ENCODE data around the gene ROBO2. TPM values are rescaled to one million over a fixed set of nuclear protein-coding genes. Genes with fewer than 3 reads are reported as not detected.
A peak's percentile ranks its signal among the peaks of the same experiment; 100 is the strongest.

ROBO2 gene
- total RNA-seq, 1 donor from 2014 or later = 11.0 TPM

DNA sequence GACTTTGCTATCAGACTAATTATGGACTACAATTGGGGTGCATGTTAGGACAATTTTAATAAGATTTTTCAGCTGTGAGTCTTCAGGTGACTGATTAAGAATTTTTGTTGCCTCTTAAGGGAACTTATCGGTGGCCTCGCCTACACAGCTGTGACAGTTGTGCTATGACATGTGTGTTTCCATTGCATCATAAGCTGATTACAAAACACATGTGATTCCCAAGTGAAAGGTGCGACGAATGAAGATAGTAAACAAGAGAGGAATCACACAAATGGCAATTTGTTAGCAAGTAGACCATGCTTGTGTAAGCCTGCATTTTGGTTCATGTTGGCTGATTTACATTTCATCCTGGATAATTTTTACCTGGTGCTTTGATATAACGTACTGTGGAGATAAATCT is 8.3 kb downstream of the ROBO2 start:
- TF ChIP-seq, protein P1, sequence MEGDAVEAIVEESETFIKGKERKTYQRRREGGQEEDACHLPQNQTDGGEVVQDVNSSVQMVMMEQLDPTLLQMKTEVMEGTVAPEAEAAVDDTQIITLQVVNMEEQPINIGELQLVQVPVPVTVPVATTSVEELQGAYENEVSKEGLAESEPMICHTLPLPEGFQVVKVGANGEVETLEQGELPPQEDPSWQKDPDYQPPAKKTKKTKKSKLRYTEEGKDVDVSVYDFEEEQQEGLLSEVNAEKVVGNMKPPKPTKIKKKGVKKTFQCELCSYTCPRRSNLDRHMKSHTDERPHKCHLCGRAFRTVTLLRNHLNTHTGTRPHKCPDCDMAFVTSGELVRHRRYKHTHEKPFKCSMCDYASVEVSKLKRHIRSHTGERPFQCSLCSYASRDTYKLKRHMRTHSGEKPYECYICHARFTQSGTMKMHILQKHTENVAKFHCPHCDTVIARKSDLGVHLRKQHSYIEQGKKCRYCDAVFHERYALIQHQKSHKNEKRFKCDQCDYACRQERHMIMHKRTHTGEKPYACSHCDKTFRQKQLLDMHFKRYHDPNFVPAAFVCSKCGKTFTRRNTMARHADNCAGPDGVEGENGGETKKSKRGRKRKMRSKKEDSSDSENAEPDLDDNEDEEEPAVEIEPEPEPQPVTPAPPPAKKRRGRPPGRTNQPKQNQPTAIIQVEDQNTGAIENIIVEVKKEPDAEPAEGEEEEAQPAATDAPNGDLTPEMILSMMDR (IDR thresholded peaks at IDR 0.05) = no peak
- no peak for TF ChIP-seq POLR2A (IDR thresholded peaks at IDR 0.05)
- no peak for TF ChIP-seq POLR2AphosphoS5 (IDR thresholded peaks at IDR 0.05; ENCODE audit: insufficient read depth in 1 of 2, low read depth in 1 of 2)
- Histone ChIP-seq H3K9me3 (no peaks in the 10 kb centered on the region), H3K27ac (no peak overlapping the region), H3K36me3 (no peaks in the 10 kb centered on the region), H3K27me3 (no peaks in the 10 kb centered on the region), H3K4me3 (no peak overlapping the region), H3K4me1 (no peaks in the 10 kb centered on the region)
- intact Hi-C loops (cut with DNase I) = loop anchor here (10.0 kb wide), 1 partner anchor 207 kb away; no protein-coding TSS in a partner anchor
- no peak for DNase-seq (ENCODE audit: extremely low spot score in 2 of 2)

DNA sequence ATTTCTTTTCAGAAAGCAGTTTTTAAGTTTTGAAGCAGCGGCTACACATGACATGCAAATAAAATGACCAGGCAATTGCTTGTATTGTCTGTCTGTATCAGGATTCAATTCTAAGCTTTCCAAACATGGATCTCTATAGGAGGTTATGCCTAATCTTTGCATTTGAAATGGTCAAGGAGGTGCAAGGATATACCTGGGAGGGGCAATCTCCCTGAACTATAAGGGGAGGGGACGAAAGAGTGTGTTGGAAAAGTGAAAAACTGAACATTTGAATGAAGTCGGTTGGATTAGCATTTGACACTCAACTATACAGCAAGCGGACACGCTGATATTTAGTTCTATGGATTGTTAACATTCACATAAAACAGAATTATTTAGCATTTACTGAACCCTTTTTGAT is 11.7 kb downstream of the ROBO2 start:
- peaks cover 8% of the 10 kb centered on the region for H3K4me1 ChIP-seq
- intact Hi-C loops (cut with DNase I) = no loop called here

DNA sequence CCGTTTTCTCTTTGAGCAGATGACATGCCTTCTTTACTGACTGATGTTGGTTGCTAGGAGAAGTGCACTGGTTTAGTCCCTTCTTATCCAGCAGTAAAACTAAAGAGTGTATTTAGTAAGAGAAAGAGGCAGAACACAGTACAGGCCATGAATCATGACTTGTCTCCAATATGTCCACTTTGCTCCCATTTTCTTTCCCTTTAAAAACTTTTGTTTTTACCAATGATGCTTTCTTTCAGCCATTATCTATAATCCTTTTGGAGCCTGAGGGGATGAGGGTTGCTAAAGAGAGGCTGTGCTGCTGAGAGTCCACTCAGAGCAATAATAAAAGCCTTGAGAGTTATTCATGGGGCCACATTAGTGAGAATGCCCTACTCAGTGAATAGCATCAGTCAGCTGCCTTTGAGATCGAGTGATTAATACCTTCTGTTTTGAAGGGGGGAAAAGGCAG is 12.2 kb downstream of the ROBO2 start:
- intact Hi-C loops (cut with DNase I) = no loop called here
- H3K27me3 ChIP-seq = no peaks in the 10 kb centered on the region
- DNase-seq (ENCODE audit: extremely low spot score in 2 of 2) = no peak
- H3K27ac ChIP-seq = no peak overlapping the region
- H3K4me1 ChIP-seq = peaks cover 8% of the 10 kb centered on the region
- TF ChIP-seq, protein P1 (IDR thresholded peaks at IDR 0.05) = no peak
- TF ChIP-seq POLR2A (IDR thresholded peaks at IDR 0.05) (no peak), POLR2AphosphoS5 (IDR thresholded peaks at IDR 0.05; ENCODE audit: insufficient read depth in 1 of 2, low read depth in 1 of 2) (no peak)
- no peak overlapping the region for H3K4me3 ChIP-seq
- H3K9me3 ChIP-seq = no peaks in the 10 kb centered on the region
- H3K36me3 ChIP-seq = no peaks in the 10 kb centered on the region

More for the DNA sequence above, 11.7 kb downstream of the ROBO2 start:
- Histone ChIP-seq H3K27me3 (no peaks in the 10 kb centered on the region), H3K36me3 (no peaks in the 10 kb centered on the region), H3K9me3 (no peaks in the 10 kb centered on the region), H3K4me3 (no peak overlapping the region), H3K27ac (no peak overlapping the region)
- TF ChIP-seq POLR2AphosphoS5 (IDR thresholded peaks at IDR 0.05; ENCODE audit: insufficient read depth in 1 of 2, low read depth in 1 of 2) (no peak), POLR2A (IDR thresholded peaks at IDR 0.05) (no peak)
- TF ChIP-seq, protein P1 (IDR thresholded peaks at IDR 0.05) = no peak
- DNase-seq (ENCODE audit: extremely low spot score in 2 of 2) = no peak

DNA sequence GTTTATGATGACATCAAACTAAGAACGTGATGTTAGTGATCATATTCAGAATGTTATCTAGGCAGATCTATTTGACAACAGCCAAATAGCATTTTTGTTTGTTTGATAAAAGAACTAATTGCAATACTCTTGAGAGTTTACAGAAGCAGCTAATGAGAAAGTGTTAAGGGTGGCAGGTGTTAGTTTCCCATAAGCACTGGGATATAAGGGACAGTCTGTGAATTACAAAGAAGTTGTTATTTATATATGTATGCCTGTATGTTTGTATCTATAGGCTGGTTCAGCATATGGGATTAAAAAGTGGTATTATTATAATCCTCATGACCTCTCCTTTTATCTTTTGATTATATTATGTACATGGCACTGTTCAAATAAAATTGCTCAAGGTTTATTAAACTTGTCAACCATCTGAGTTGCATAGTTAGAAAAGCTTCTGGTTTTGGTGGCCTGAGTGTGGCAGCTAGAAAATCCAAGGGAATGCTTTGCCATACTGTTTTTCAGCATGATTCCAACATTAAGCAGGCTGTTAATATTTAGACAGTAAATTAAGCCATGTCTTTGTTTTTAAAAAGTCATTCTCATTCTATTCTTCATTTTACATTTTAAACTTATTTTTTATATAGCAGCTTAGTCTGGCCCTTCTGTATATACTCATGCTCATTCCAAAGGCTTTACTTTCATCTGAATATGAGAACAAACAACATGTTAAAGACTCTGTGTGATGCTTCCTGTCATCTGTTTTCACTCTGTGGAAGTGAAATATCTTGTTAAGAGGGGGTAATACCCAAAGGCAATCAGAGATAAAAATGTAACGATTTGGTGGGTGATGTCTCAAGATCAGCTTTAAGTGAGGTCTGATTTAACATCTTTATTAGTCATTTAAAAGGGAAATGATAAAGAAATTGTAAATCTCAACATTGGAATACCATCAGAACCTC is 13.1 kb downstream of the ROBO2 start:
- H3K27me3 ChIP-seq = no peaks in the 10 kb centered on the region
- no peak overlapping the region for H3K27ac ChIP-seq
- no peaks in the 10 kb centered on the region for H3K36me3 ChIP-seq
- H3K4me3 ChIP-seq = no peak overlapping the region
- peaks cover 8% of the 10 kb centered on the region for H3K4me1 ChIP-seq
- no peak for DNase-seq (ENCODE audit: extremely low spot score in 2 of 2)
- no peaks in the 10 kb centered on the region for H3K9me3 ChIP-seq
- TF ChIP-seq POLR2AphosphoS5 (IDR thresholded peaks at IDR 0.05; ENCODE audit: insufficient read depth in 1 of 2, low read depth in 1 of 2) = no peak
- no peak for TF ChIP-seq POLR2A (IDR thresholded peaks at IDR 0.05)
- TF ChIP-seq, protein P1 (IDR thresholded peaks at IDR 0.05) = no peak
- intact Hi-C loops (cut with DNase I) = no loop called here

DNA sequence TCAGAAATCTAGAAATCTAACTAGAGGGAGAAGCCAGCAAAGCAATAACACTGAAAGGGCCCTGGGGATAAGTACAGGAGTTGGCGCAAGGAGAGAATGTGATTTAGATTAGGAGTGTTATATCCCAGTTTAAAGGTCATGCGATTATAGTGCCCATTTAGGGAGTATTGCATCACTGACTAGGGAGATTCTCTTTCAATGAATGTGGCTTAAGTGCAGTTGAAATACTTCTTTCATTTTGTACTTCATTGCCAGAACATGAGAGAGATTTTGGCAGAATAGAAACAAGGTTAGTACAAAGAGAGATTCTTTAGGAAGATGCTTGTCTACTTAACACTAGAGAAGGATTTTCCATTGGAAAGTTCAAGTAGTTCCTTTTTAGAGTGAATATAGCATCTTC is 13.9 kb downstream of the ROBO2 start:
- TF ChIP-seq POLR2AphosphoS5 (IDR thresholded peaks at IDR 0.05; ENCODE audit: insufficient read depth in 1 of 2, low read depth in 1 of 2) = peak in 1 of 2 donors; percentile 12
- TF ChIP-seq, protein P1 (IDR thresholded peaks at IDR 0.05) = no peak
- Histone ChIP-seq H3K9me3 (no peaks in the 10 kb centered on the region), H3K27me3 (no peaks in the 10 kb centered on the region), H3K36me3 (no peaks in the 10 kb centered on the region), H3K4me3 (no peak overlapping the region), H3K4me1 (peaks cover 8% of the 10 kb centered on the region), H3K27ac (no peak overlapping the region)
- DNase-seq (ENCODE audit: extremely low spot score in 2 of 2) = no peak
- intact Hi-C loops (cut with DNase I) = no loop called here

Measured in vagina (tissue), 2 donors.